ENCODE data around the gene CCDC186. TPM values are rescaled to one million over a fixed set of nuclear protein-coding genes. Genes with fewer than 3 reads are reported as not detected.

The CCDC186 gene
- total RNA-seq, 2 donors from 2014 or later = 22.6 to 40.4 TPM

- intact Hi-C loops (cut with DNase I) = no loop called here
Observed at GRCh38 chr10:114212153-114212552, 38.1 kb upstream of the CCDC186 start.

GRCh38 chr10:114208351-114208750 lies 34.3 kb upstream of the CCDC186 start:
- no peak overlapping the region for H3K27ac ChIP-seq
- intact Hi-C loops (cut with DNase I) = no loop called here
- H3K9me3 ChIP-seq = no peaks in the 10 kb centered on the region
- WGBS = 89% methylated on average over 2 of the region's 2 CpGs
- H3K4me1 ChIP-seq (replicated peaks) = no peaks in the 10 kb centered on the region
- H3K4me3 ChIP-seq = no peak overlapping the region
- H3K27me3 ChIP-seq (replicated peaks; ENCODE audit: insufficient read depth) = no peaks in the 10 kb centered on the region
- DNase-seq (ENCODE audit: low spot score) = no peak
- no peaks in the 10 kb centered on the region for H3K36me3 ChIP-seq
- TF ChIP-seq POLR2A (IDR thresholded peaks at IDR 0.05) (no peak), CTCF (IDR thresholded peaks at IDR 0.05) (no peak), POLR2AphosphoS5 (IDR thresholded peaks at IDR 0.05) (no peak)

More at GRCh38 chr10:114212153-114212552, 38.1 kb upstream of the CCDC186 start:
- Histone ChIP-seq H3K36me3 (no peaks in the 10 kb centered on the region), H3K9me3 (no peaks in the 10 kb centered on the region), H3K4me3 (no peak overlapping the region), H3K27ac (no peak overlapping the region), H3K27me3 (replicated peaks; ENCODE audit: insufficient read depth) (no peaks in the 10 kb centered on the region), H3K4me1 (replicated peaks) (no peaks in the 10 kb centered on the region)
- no peak for DNase-seq (ENCODE audit: low spot score)
- 78% methylated on average over 2 of the region's 2 CpGs for WGBS
- TF ChIP-seq POLR2A (IDR thresholded peaks at IDR 0.05) = no peak
- no peak for TF ChIP-seq CTCF (IDR thresholded peaks at IDR 0.05)
- no peak for TF ChIP-seq POLR2AphosphoS5 (IDR thresholded peaks at IDR 0.05)

GRCh38 chr10:114207349-114207748 lies 33.3 kb upstream of the CCDC186 start:
- H3K4me1 ChIP-seq (replicated peaks) = no peaks in the 10 kb centered on the region
- H3K4me3 ChIP-seq = no peak overlapping the region
- WGBS = 91% methylated on average over 1 of the region's 1 CpG
- DNase-seq (ENCODE audit: low spot score) = no peak
- H3K27me3 ChIP-seq (replicated peaks; ENCODE audit: insufficient read depth) = no peaks in the 10 kb centered on the region
- H3K36me3 ChIP-seq = no peaks in the 10 kb centered on the region
- H3K9me3 ChIP-seq = no peaks in the 10 kb centered on the region
- TF ChIP-seq POLR2AphosphoS5 (IDR thresholded peaks at IDR 0.05) = no peak
- TF ChIP-seq POLR2A (IDR thresholded peaks at IDR 0.05) = no peak
- no peak overlapping the region for H3K27ac ChIP-seq
- intact Hi-C loops (cut with DNase I) = no loop called here

- 43% methylated on average over 2 of the region's 2 CpGs for WGBS
- H3K4me1 ChIP-seq (replicated peaks) = no peaks in the 10 kb centered on the region
- H3K27ac ChIP-seq = no peak overlapping the region
- no peaks in the 10 kb centered on the region for H3K36me3 ChIP-seq
- H3K4me3 ChIP-seq = no peak overlapping the region
- H3K9me3 ChIP-seq = no peaks in the 10 kb centered on the region
- TF ChIP-seq POLR2AphosphoS5 (IDR thresholded peaks at IDR 0.05) (peak; percentile 65), CTCF (IDR thresholded peaks at IDR 0.05) (no peak)
- intact Hi-C loops (cut with DNase I) = no loop called here
- H3K27me3 ChIP-seq (replicated peaks; ENCODE audit: insufficient read depth) = no peaks in the 10 kb centered on the region
- DNase-seq (ENCODE audit: low spot score) = peak; percentile 9
Observed at GRCh38 chr10:114206902-114207301, 32.9 kb upstream of the CCDC186 start.

- H3K27ac ChIP-seq = no peak overlapping the region
- H3K4me3 ChIP-seq = no peak overlapping the region
- intact Hi-C loops (cut with DNase I) = no loop called here
- H3K4me1 ChIP-seq (replicated peaks) = no peaks in the 10 kb centered on the region
- no peaks in the 10 kb centered on the region for H3K36me3 ChIP-seq
- no peak for DNase-seq (ENCODE audit: low spot score)
- no peaks in the 10 kb centered on the region for H3K27me3 ChIP-seq (replicated peaks; ENCODE audit: insufficient read depth)
- WGBS = 90% methylated on average over 3 of the region's 3 CpGs
- H3K9me3 ChIP-seq = no peaks in the 10 kb centered on the region
- TF ChIP-seq CTCF (IDR thresholded peaks at IDR 0.05) (no peak), POLR2AphosphoS5 (IDR thresholded peaks at IDR 0.05) (no peak), POLR2A (IDR thresholded peaks at IDR 0.05) (no peak)
Observed at GRCh38 chr10:114202812-114203211, 28.8 kb upstream of the CCDC186 start.
